Activated T-helper 1 cell treated with anti-CD3 and anti-CD28 coated beads, Interleukin-2, amount 50 U/mL, for 16 hours (primary cell): ENCODE data around the gene YES1.
"Not testable (repeated sequence)": the region's sequence is repeated elsewhere in the genome, so short reads cannot be mapped to it uniquely, and the experiment has no call there.

Source experiments
- DNase-seq, 2 donors: peaks; one replicate each; pipeline ENCODE4 v3.0.0-alpha.2; 2020; ENCODE audit warnings: low read depth in 1 of 2, low spot score in 1 of 2

Gene YES1

DNA sequence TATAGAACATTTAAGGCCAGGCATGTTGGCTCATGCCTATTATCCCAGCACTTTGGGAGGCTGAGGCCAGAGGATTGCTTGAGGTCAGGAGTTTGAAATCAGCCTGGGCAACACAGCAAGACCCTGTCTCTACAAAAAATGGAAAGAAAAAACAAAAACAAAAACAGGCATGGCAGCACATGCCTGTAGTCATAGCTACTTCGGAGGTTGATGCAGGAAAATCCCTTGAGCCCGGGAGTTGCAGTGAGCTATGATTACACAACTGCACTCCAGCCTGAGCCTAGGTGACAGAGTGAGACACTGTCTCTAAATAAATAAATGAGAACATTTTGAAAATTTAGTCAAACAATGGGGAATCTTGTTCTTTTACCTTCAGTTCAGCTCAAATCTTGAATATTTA, 12.1 kb upstream of the YES1 start:
- no peak for DNase-seq

DNA sequence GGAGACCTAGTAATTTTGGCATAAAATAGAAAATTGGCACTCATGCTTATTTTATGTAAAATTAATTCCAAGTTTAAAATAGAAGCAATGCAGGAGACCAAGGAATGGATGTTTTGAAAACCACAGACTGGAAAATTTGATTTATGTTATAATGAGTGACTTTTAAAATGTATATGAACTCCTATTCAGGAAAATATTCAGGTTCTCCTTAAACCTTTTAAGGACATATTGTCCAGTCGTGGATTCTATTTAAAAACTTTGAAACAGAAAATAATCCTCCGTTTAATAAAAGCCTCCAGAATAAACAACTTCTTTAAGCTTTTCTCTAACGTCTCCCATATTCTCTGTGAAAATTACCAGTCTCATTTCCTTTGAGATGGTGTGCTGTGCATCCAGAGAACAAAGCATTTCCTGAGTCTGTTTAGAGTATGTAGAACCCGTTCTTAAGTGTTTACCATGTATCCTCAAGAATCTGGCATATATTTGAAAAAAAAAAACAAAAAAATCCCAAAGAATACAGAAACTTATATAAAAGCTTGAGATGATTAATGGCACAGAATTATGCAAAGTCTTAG, 8.6 kb upstream of the YES1 start:
- DNase-seq, result no peak

DNA sequence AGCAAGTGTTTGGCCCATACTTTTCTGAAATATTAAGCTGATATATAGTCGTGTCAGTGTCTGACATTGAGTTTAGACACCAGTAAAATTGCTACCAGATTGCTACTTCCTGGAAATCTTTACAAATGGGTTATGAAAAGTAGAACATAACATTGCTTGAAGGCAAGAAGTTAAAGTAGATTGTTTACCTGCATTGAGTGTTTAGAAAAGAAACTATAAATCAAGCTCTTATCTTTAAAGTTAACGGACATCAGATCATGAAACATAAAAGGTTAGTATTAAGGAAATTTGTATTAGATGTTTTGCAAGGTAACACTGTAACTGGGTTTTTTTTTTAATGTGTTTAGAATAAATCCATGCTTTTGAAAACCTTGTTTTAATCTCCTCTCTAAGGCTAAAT, 4.8 kb upstream of the YES1 start:
- DNase-seq, result no peak

DNA sequence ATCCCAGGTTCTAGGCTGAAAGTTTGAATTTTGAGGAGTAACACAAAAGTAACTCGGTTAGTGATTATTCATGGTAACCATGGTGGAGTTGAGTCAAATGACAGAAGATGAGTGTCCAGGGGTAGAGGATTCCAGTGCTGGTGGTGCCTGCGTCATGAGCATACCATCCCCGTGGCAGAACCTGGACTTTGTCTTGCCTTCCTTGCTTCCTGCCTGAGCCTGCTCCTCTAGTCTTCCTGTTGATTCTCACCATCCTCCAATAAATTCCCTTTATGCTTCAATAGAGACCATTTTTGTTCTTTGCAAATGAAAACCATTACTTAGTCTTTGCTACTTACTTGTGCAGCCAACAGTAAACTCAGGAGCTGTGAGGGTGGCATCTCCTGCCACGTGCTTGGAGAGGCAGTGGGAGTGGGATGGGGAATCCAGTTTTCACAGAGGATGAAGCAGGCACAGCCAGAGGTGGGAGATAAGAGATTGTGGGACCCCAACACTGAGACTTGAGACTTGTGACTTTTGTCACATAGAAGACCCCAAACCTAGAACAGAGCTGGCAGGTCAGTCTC, 4.1 kb upstream of the YES1 start:
- DNase-seq, result no peak

DNA sequence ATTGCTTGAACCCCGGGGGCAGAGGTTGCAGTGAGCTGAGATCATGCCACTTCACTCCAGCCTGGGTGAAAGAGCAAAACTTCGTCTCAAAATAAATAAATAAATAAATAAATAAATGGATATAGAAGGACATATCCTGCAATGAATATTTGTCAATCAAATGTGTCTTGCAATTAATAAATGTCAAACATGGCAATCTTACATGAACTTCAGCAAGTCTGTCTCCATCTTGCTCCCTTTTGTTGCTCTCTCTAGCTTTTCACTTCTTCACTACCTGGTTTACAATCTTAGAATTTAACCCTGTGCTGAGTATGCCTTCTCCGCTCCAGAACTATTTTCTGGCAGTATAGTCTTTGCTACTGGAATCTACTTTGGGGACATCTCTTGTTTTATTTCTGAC, 3.3 kb upstream of the YES1 start:
- DNase-seq, result no peak

DNA sequence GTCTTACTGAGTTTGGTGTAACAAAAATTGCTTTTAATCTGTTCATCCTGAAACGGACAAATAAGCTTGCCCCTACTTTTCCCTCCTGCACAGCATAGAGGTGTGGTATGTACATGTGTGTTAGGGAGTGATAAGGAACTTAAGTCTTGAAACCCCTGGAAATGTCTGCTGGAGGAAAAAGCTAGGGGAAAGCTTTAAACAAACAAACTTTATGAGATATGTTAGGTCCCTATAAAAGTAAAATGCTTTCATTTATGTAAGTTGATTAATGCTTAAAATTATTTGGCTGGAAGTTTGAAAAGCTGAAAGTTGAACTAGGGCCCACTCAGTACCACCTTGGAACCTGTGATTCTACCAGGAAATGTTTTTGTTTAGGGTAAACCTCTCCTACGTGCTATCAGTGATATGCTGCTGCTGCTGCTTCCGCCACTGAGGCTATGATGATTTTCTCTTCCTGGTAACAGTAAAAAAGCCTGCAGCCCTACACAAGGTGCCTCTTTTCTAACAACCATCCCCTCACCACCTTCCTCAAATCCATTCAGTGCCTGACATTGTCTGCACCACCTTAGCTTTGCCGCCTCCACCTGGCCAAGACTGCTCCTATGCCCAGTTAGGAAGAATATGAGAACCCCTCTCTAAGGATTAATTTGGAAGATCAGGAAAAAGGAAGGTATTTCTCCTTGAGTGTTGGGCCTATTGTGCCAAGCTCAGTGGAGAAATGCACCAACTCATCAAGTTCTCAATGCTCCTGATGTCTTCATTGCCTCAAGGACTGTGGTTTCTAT, 2.5 kb upstream of the YES1 start:
- no peak for DNase-seq

DNA sequence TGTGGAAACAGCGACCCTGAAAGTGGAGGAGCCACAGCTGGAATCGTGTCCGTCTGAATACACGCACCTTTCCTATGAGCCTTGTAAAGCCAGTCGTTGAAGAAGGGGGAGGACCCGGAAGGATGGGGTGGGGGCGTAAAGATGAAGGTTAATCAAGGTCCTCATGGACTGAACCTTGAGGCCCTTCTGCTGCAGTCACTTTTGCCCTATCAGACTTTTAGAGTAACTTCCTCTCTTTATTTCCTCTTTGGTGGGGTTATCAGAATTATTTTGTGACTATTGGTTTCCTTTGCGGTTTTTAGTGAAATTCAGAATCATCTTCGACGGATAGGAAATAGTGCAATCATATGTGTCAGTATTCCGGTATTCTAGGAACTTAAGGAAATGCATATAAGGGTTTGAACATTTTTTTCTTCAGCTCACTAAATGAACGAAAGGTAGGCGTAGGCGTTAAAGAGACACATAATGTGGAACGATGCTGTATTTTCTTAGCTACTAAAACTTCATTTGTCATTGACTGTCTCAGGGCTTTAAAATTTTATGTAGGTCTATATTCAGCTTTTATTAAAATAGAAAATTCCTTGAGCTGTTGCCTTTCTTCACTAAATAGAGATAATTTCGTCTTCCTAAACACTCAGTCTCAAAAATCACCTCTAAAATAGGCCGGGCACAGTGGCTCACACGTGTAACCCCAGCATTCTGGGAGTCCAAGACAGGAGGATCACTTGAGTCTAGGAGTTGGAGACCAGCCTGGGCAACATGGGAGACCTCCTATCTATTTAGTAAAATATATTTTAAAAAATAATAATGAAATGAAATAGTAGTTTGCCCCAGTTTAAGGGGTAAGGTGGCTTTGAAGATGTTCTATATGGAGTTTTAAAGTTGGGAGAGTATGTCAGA, 1.4 kb upstream of the YES1 start:
- no peak for DNase-seq

DNA sequence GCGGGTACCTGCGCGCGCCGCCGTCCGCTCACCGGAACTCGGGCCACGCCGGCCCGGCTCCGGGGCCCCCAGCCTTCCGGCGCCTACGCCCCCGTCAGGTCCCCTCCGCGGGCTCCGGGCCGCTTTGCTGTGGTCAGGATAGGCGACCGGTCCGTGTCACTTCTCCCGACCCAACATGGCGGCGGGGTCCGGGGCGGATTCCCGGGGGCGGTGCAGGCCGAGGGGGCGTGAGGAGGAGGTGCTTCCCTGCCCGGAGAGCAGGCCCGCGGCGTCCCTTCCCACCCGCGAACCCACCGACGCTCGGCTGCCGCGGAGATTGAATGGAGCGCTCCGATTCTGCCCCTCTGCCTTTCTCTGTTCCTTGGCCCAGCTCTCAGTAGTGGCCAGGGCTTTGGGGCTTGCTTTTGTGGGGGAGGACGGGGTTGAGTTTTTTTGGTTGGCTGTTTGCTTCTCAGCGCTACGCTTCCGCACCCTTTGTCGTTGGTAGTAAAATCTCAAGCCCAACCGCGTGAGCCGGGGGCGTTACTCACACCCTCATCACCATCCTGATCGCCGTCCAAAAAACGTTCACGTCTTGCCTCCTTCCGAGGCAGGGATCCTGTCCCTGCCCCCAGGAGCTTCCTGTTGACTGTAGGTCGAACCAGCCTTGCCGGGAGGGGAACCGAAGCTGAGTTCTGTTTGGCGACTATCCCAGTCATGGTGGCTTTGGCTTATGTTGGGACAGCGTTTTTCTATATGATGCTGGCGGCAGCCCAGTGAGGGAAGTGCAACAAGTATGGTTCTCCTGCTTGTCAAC, 532 bp upstream of the YES1 start:
- peak; percentile 55 to 59 for DNase-seq

DNA sequence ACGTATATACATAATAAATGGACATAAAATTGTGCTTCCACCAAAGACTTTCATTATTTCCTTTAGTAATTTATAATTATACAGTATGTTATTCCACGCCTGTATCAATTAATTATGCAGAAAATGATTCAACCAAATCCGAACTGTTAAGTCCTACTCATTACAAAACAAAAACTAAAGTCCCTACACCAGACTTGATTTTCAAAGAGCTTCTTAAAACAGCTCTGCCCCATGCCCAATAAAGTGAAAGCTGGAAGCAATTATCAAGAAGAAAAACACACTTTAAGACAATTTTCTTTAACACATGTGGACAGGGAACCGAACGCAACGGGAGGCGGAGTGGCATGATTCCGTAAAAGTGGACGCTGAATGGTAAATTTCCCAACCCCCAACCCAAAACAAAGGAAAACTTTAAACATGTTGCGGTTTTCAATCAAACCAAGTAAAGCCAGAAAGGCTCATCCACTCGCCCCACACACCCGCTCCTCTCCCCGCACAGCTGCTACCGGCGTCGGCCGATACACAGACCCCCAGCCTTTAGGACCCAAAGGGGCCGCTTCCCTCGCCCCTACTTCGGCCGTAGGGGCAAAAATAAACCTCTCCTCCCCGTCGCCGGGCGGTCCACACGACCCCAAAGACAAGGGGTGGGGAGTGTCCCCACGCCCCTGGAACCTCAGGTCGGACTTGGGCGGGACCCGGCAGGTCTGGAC, 705 bp downstream of the YES1 start:
- DNase-seq, result no peak

DNA sequence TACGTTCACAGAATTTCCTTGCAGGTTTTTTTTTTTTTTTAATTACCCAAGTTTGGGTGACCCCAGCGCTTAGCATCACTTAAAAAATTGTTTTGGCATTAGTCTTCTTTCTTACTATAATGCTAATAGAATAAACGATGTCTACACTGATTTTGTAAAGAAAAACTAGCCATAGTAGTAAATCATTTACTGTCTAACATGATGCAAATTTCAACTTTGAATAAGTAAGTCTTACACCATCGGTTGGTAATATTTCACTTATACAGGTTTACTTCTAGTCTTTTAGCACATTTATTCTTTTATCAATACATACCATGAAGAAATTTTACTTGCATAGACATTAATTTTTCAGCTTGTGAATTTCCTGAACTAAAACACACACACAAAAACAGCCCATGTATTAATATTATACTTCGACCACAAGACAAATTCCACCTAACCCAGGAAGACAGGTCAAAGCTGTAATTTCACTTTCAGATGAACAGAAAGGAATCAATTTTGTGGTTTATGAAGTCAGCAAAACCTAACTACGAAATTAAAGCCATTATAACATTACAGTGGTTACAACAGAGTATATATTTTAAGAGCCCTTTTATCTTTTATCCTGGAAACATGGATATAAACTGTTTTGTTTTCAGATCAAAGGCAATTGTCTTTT, 1.9 kb downstream of the YES1 start:
- DNase-seq, result no peak

DNA sequence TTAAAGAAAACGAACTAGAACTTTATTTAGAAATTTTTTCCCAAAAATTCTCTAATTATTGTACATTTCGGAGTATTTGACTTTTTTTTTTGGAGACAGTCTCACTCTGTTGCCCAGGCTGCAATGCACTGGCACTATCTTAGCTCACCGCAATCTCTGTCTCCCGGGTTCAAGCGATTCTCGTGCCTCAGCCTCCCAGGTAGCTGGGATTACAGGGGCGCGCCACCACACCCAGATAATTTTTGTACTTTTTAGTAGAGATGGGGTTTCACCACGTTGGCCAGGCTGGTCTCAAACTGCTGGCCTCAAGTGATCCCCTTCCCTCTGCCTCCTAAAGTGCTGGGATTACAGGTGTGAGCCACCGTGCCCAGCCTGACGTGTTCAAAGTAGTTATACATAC, 2.8 kb downstream of the YES1 start:
- DNase-seq, result not testable (repeated sequence)

DNA sequence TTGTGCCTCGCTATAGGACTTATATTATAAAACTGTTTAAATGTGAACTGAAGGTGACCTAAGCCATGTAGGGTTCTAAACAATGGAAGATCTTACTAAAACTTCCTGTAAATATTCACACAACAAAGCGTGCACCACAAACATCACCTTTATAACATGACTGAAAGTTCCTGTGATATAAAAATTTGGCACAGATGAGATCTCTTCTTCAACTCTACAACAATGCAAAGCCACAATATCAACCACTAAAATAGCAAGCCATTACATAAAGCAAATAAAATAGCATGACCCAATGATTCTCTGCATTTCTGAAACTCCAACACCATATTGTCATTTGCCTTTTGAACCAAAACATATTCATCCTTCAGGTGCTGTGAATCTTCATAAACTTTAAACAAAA, 3.5 kb downstream of the YES1 start:
- no peak for DNase-seq

DNA sequence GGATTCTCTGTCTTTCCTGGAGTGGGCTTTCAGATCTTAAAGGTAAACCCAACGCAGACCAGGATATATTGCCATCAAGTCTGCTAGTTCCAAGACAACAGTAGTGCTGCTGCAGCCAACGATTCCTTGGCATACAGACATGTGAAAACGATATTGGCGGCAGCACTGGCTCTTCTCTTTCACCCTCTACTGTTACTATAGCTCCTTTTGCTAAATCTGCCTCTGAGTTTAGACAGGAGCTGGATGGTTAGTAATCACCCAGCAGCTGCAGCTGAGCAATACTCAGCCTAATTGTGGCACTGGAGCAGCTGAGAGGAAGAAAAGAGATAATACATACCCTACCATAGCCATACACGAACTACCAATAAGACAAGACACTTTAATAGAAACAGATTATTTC, 4.0 kb downstream of the YES1 start:
- DNase-seq, result no peak

DNA sequence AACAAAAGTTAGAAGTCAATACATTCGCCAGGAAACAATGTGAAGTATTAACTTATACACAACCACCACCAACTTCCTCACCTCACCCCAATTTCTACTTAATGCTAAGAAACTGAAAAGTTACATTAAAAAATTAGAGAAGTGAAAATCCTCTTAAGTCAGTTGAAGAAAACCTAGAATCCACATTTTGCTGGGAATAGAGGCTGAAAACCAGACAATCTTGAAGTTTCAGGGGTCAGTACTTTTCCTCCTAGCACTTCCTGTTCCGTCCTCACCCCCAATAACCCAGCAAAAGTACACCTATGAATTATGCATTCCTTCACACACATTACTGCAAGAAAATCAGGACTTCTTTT, 6.3 kb downstream of the YES1 start:
- no peak for DNase-seq

DNA sequence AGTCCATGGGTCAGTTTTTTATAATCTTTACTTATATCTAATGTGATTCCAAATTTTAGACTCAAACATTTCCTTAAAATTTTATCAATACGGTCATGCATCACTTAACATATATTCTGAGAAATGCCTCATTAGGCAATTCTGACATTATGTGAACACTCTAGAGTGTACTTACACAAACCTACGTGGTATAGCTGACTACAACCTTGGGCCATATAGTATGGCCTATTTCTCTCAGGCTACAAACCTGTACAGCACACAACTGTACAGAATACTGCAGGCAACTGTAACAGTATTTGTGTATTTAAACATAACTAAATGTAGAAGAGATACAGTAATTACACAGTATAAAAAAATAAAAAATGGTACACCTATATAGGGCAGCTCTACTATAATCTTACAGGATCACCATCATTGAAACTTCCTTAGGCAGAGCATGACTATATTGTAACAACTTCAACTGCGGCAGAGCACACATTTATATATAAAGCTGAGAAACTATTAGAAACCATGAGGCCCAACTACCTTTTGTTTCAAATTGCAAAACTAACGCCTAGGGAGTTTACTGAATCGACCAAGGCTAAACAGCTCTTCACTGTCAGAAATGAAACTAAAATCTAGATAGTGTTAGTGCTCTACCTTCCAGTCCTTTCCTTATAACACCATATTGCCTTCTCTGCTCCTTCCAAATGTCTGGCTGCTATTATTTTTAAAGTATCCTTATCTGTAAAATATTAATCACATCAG, 6.9 kb downstream of the YES1 start:
- no peak for DNase-seq

DNA sequence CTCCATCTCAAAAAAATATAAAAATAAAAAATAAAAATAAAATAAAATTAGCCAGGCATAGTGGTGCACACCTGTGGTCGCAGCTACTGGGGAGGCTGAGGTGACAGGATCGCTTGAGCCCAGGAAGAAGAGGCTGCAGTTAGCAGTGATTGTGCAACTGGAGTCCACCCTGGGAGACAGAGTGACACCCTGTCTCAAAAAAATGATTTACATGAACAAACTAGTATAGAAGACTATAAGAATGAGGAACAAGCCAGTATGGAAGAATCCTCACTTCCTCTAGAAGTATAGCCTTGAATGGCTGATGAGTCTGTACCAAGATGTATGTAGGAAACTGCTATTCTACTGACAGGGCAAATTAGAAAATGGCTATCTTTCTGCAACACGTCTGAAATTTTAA, 10.9 kb downstream of the YES1 start:
- no peak for DNase-seq

DNA sequence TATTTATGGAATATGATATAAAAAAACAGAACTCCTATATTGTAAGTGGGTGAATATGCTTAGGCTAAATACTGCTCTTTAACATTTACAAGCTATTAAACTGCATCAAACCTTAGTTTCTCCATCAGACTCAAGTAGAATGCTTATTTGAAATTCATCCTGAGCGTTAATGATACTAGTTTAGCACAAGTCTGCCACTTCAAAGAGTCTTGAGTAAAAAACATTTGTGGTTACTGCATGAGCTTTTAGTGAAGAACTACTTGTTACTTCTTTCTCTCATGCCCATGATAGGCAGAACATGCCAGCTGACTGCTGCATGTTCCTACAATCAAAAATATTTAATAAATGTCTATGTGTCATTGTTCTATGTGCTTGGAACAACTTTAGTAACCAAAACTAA, 12.1 kb downstream of the YES1 start:
- no peak for DNase-seq

DNA sequence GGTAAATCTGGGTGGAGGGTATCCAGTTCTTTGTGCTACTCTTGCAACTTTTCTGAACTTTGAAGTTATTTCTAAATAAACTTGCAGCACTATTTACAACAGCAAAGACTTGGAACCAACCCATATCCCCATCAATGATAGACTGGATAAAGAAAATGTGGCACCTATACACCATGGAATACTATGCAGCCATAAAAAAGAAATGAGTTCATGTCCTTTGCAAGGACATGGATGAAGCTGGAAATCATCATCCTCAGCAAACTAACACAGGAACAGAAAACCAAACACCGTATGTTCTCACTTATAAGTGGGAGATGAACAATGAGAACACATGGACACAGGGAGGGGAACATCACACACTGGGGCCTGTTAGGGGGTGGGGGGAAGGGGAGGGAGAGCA, 16.7 kb downstream of the YES1 start:
- DNase-seq, result not testable (repeated sequence)

DNA sequence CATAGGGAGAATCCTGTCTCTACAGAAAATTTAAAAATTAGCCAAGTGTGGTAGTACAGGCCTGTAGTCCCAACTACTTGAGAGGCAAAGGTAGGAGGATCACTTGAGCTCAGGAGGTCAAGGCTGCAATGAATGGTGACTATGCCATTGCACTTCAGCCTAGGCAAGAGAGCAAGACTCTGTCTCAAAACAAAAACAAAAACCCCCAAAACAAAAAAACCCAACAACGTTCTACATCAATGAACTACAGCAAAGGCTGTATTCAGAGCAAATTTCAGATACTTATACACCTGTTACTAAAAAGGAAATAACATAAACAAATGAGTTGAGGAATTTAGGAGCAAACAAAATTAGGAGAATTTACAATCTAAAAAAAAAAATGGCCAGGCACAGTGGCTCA, 22.6 kb downstream of the YES1 start:
- DNase-seq, result no peak
